PC-3 (cell line): ENCODE results near the gene RTN4RL2. TPM values are rescaled to one million over a fixed set of nuclear protein-coding genes. Genes with fewer than 3 reads are reported as not detected.

ENCODE experiments used
- ATAC-seq: fragments of 200-7000 bp; cut with Tn5 transposase; 2 replicates; pipeline ENCODE4 v1.9.1; 2020; ENCODE audit warnings: mild to moderate bottlenecking, moderate library complexity
- BruUV-seq: library from RNA; stranded (reverse); fragments of 400-500 nt; replicated peaks from 2 replicates; lab custom pipeline; 2021; lab: Mats Ljungman, UMichigan
- CTCF ChIA-PET: fragments of 300-600 bp; sonication (Branson Sonifier 250); formaldehyde crosslinking; loops from one replicate; lab custom pipeline; 2022; ENCODE audit warnings: antibody characterized with exemption; lab: Charles Lee
- POLR2A ChIA-PET: fragments of 300-600 bp; sonication (Branson Sonifier 250); formaldehyde crosslinking; loops from one replicate; lab custom pipeline; 2022; ENCODE audit warnings: antibody characterized with exemption; ENCODE audit not compliant: unreplicated experiment; lab: Charles Lee
- DNase-seq: peaks from one replicate; pipeline ENCODE4 v3.0.0-alpha.2; 2015
- H2AFZ ChIP-seq: fragments of 300-600 bp; sonication (generic); 2 replicates; pipeline ENCODE4 v1.6.0; 2016; ENCODE audit warnings: antibody characterized with exemption, low read length
- H3F3A ChIP-seq: fragments of 300-600 bp; sonication (generic); one replicate; pipeline ENCODE4 v1.6.0; 2017; ENCODE audit warnings: antibody characterized with exemption, low read length, control low read depth, mild to moderate bottlenecking; ENCODE audit not compliant: unreplicated experiment
- H3K27ac ChIP-seq: fragments of 300-600 bp; sonication (generic); 2 replicates; pipeline ENCODE4 v1.5.1; 2016; ENCODE audit warnings: mild to moderate bottlenecking, low read length
- H3K27me3 ChIP-seq: fragments of 300-600 bp; sonication (generic); 2 replicates; pipeline ENCODE4 v1.6.1; 2016; ENCODE audit warnings: low read length, mixed read lengths
- H3K36me3 ChIP-seq: fragments of 300-600 bp; sonication (generic); 2 replicates; pipeline ENCODE4 v1.6.1; 2016; ENCODE audit warnings: low read depth, mixed run types, low read length, mixed read lengths
- H3K4me1 ChIP-seq: fragments of 300-600 bp; sonication (generic); 2 replicates; pipeline ENCODE4 v1.5.1; 2016; ENCODE audit warnings: low read length; ENCODE audit not compliant: insufficient read depth
- H3K4me2 ChIP-seq: fragments of 300-600 bp; sonication (generic); 2 replicates; pipeline ENCODE4 v1.6.0; 2016; ENCODE audit warnings: low read length
- H3K4me3 ChIP-seq: fragments of 300-600 bp; sonication (generic); 2 replicates; pipeline ENCODE4 v1.5.1; 2016; ENCODE audit warnings: mild to moderate bottlenecking, low read length, mixed read lengths
- H3K79me2 ChIP-seq: fragments of 300-600 bp; sonication (generic); 2 replicates; pipeline ENCODE4 v1.6.1; 2017; ENCODE audit warnings: low read length, mixed read lengths
- H3K9ac ChIP-seq: fragments of 300-600 bp; sonication (generic); 2 replicates; pipeline ENCODE4 v1.6.0; 2016; ENCODE audit warnings: mild to moderate bottlenecking, low read length
- H3K9me2 ChIP-seq: fragments of 300-600 bp; sonication (generic); replicated peaks from 2 replicates; pipeline ENCODE4 v1.6.1; 2016; ENCODE audit warnings: mixed run types, low read length, mixed read lengths
- H3K9me3 ChIP-seq: fragments of 300-600 bp; sonication (generic); 2 replicates; pipeline ENCODE4 v1.6.1; 2016; ENCODE audit warnings: low read length, mixed read lengths
- H4K20me1 ChIP-seq: fragments of 300-600 bp; sonication (generic); 2 replicates; pipeline ENCODE4 v1.6.1; 2016; ENCODE audit warnings: low read length, mixed read lengths
- EZH2 ChIP-seq: fragments of 300-600 bp; sonication (generic); IDR thresholded peaks from one replicate; pipeline ENCODE4 v1.6.1; 2017; ENCODE audit warnings: antibody characterized with exemption, mild to moderate bottlenecking, low read length; ENCODE audit not compliant: unreplicated experiment
- EZH2phosphoT487 ChIP-seq: fragments of 300-600 bp; sonication (generic); IDR thresholded peaks from 2 replicates; pipeline ENCODE4 v1.6.1; 2018; ENCODE audit warnings: mild to moderate bottlenecking, antibody characterized with exemption, low read length, borderline replicate concordance
- intact Hi-C: fragments of 100-400 bp; cut with micrococcal nuclease; formaldehyde crosslinking; loops from 2 replicates; pipeline ENCODE4 v1.9.0; 2023
- total RNA-seq: library from RNA; depleted of rRNA; stranded (reverse); fragments of >200 nt; gene quantifications from 2 replicates; pipeline ENCODE4 v1.2.3, GENCODE V29; 2014
- TF ChIP-seq, protein P1 (sequence below): fragments of 300-600 bp; sonication (generic); conservative IDR thresholded peaks from 2 replicates; pipeline ENCODE4 v1.5.1; 2017; ENCODE audit warnings: antibody characterized with exemption, low read depth, mild to moderate bottlenecking, low read length

Gene RTN4RL2
- total RNA-seq, 1 experiment from 2014 or later, result 3.5 TPM

DNA sequence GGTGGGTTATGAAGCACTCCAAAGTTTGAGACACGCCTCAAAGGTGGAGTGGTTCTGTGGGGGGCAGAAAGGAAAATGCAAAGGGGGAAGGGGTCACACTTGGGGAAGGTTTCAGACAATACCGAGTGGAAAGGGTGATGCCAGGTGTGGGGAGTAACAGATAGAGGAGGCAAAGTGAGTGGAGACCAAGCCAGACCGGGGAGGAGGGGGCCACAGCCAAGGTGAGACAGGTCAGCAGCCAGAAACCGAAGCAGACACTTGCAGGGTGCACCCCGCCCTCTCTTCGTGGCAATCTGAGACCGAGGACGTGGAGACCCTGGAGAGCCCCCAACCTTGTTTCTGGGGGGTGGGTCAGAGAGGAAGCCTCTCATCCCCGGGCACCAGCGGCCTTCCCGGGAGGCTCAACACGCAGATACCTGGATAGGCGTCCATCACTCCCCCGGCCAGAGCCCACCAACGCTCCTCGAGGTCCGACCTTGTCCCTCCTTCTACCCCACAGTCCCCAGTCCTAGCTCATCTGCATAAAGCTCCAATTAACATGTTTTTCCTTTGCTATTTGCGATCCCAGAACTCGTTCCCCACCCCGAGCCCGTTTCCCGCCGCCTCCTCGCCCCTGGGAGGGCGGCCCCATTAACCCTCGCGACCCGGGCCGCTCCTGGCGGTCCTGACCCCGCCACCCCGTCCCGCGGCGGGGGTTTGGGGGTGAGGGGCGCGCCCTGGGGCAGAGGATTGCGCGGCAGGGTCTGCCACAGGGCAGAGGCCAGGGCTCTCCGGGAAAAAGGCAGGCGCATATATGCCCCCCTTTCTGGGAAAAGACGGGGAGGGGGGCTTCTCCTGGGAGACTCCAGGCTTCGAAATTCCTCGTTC, 21.8 kb downstream of the RTN4RL2 start:
- Histone ChIP-seq H3K9me3 (no peaks in the 10 kb centered on the region), H2AFZ (no peak overlapping the region), H3F3A (no peaks in the 10 kb centered on the region), H3K9ac (no peak overlapping the region), H3K27me3 (no peaks in the 10 kb centered on the region), H3K36me3 (no peaks in the 10 kb centered on the region), H3K4me3 (no peak overlapping the region), H3K27ac (no peak overlapping the region), H3K4me2 (peak overlapping the region; percentile 65; the same call in 1 of the 2 replicates), H3K9me2 (no peaks in the 10 kb centered on the region), H4K20me1 (no peaks in the 10 kb centered on the region), H3K4me1 (peaks cover 9% of the 10 kb centered on the region; the same call in 1 of the 2 replicates), H3K79me2 (no peaks in the 10 kb centered on the region)
- no TSS peak for BruUV-seq
- ATAC-seq (no peak), DNase-seq (no peak)
- POLR2A ChIA-PET, result no interaction called here
- CTCF ChIA-PET, result no interaction called here
- TF ChIP-seq, protein P1, sequence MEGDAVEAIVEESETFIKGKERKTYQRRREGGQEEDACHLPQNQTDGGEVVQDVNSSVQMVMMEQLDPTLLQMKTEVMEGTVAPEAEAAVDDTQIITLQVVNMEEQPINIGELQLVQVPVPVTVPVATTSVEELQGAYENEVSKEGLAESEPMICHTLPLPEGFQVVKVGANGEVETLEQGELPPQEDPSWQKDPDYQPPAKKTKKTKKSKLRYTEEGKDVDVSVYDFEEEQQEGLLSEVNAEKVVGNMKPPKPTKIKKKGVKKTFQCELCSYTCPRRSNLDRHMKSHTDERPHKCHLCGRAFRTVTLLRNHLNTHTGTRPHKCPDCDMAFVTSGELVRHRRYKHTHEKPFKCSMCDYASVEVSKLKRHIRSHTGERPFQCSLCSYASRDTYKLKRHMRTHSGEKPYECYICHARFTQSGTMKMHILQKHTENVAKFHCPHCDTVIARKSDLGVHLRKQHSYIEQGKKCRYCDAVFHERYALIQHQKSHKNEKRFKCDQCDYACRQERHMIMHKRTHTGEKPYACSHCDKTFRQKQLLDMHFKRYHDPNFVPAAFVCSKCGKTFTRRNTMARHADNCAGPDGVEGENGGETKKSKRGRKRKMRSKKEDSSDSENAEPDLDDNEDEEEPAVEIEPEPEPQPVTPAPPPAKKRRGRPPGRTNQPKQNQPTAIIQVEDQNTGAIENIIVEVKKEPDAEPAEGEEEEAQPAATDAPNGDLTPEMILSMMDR, result no peak
- TF ChIP-seq EZH2 (no peak), EZH2phosphoT487 (no peak)
- intact Hi-C loops, result loop anchor here (10.0 kb wide), 1 partner anchor 137 kb away; no protein-coding TSS in a partner anchor

DNA sequence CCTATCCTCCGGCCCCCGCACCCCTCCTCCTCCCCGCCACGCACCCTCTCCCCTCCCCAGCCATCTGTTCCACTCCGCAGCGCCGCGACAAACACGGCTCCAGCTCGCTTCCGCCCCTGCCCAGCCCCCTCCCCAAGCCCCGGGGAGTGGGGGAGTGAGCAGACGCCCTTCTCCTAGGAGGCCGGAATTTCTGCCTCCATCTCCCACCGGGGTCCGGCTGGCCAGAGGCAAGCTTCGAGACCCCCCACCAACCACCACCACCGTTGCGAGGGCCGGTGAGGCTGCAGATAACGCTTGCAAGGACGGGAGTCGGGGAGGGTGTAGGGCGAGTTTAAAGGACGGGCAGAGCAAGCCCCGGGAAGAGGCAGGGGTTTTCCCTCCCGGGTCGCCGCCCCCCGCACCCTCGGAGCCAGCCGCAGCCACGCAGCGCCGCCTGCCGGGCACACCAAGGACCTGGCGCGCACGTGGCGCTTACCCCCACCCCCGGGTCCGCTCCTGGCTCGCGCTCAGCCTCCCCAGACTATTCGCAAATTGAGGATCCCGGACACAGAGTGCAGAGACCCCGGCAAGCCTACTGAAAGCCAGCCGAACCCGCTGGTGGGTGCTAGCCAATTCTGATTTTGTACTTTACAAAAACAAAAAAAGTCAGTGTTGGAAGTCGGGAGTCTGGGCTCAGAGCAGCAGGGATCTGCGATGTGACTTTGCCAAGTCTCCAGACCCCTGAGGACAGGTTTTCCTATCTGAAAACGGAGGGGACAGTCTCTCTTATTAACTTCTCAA, 22.6 kb downstream of the RTN4RL2 start:
- Histone ChIP-seq H2AFZ (peak overlapping the region; percentile 67), H3K4me2 (peak overlapping the region; percentile 65), H3K9ac (no peak overlapping the region)

More for the DNA sequence above, 22.6 kb downstream of the RTN4RL2 start:
- no peaks in the 10 kb centered on the region for H3F3A ChIP-seq
- no peaks in the 10 kb centered on the region for H3K9me2 ChIP-seq
- no peak overlapping the region for H3K27ac ChIP-seq
- no peaks in the 10 kb centered on the region for H3K27me3 ChIP-seq
- no peaks in the 10 kb centered on the region for H3K36me3 ChIP-seq
- H3K9me3 ChIP-seq, result no peaks in the 10 kb centered on the region
- no peaks in the 10 kb centered on the region for H4K20me1 ChIP-seq
- intact Hi-C loops, result loop anchor here (10.0 kb wide), 1 partner anchor 138 kb away; no protein-coding TSS in a partner anchor
- no TSS peak for BruUV-seq
- no peaks in the 10 kb centered on the region for H3K79me2 ChIP-seq
- TF ChIP-seq EZH2, result no peak
- TF ChIP-seq, protein P1, result peak; percentile 83
- ChIA-PET POLR2A (interaction anchor here (0.6 kb wide), 1 partner anchor 191 kb away, joined by 3 read pairs; no protein-coding TSS in a partner anchor), CTCF (no interaction called here)
- 0 out of 2 replicates have a peak, but pooled peaks cover under 1% of the 10 kb centered on the region for H3K4me1 ChIP-seq
- H3K4me3 ChIP-seq, result peak overlapping the region; percentile 49
- DNase-seq (peak; percentile 32), ATAC-seq (peak; percentile 43)
